WTC11 (cell line): ENCODE results near the gene MCCC1. TPM values are rescaled to one million over a fixed set of nuclear protein-coding genes. Genes with fewer than 3 reads are reported as not detected.

Experiments
- ATAC-seq: fragments of 200-7000 bp; cut with Tn5 transposase; 2 replicates; pipeline ENCODE4 v1.10.0; 2021; ENCODE audit warnings: mild to moderate bottlenecking, moderate library complexity
- CTCF ChIA-PET: fragments of 300-600 bp; sonication (Branson Sonifier 250); formaldehyde crosslinking; loops from one replicate; lab custom pipeline; 2021; ENCODE audit warnings: antibody characterized with exemption; lab: Charles Lee
- POLR2A ChIA-PET: fragments of 350-600 bp; sonication (Branson Sonifier 250); formaldehyde crosslinking; loops from one replicate; lab custom pipeline; 2021; ENCODE audit warnings: antibody characterized with exemption; lab: Charles Lee
- DNase-seq: peaks from one replicate; pipeline ENCODE4 v3.0.0; 2021; ENCODE audit warnings: low spot score
- H3K27ac Mint-ChIP-seq: 2 replicates; pipeline ENCODE4 v1.8.0; 2021; ENCODE audit warnings: mixed read lengths
- H3K27me3 Mint-ChIP-seq: 2 replicates; pipeline ENCODE4 v1.8.0; 2021; ENCODE audit warnings: low read depth, mild to moderate bottlenecking, moderate library complexity, mixed read lengths
- H3K36me3 Mint-ChIP-seq: 2 replicates; pipeline ENCODE4 v1.8.0; 2021; ENCODE audit warnings: mixed read lengths
- H3K4me1 Mint-ChIP-seq: 2 replicates; pipeline ENCODE4 v1.8.0; 2022; ENCODE audit warnings: mixed read lengths
- H3K4me3 Mint-ChIP-seq: 2 replicates; pipeline ENCODE4 v1.8.0; 2021; ENCODE audit warnings: mild to moderate bottlenecking, moderate library complexity, mixed read lengths
- H3K9me3 Mint-ChIP-seq: 2 replicates; pipeline ENCODE4 v1.8.0; 2021; ENCODE audit warnings: mixed read lengths
- ATF1 ChIP-seq: sonication (generic); formaldehyde crosslinking; IDR thresholded peaks from 2 replicates; pipeline ENCODE4 v1.8.1; 2023; ENCODE audit warnings: mild to moderate bottlenecking, moderate library complexity, missing genetic modification reagents
- ATF2 ChIP-seq: sonication (generic); formaldehyde crosslinking; IDR thresholded peaks from 2 replicates; pipeline ENCODE4 v1.8.1; 2022; ENCODE audit warnings: low read depth, missing genetic modification reagents, borderline replicate concordance
- ATF3 ChIP-seq: sonication (generic); formaldehyde crosslinking; conservative IDR thresholded peaks from 2 replicates; pipeline ENCODE4 v1.8.1; 2022; ENCODE audit warnings: mild to moderate bottlenecking, missing genetic modification reagents
- E2F4 ChIP-seq: sonication (generic); formaldehyde crosslinking; IDR thresholded peaks from 2 replicates; pipeline ENCODE4 v1.8.1; 2022; ENCODE audit warnings: low read depth, mild to moderate bottlenecking, moderate library complexity, missing genetic modification reagents, borderline replicate concordance
- EMX1 ChIP-seq: fragments of 250-450 bp; sonication (Bioruptor Pico); IDR thresholded peaks from 2 replicates; pipeline ENCODE4 v1.8.0; 2021; ENCODE audit warnings: mild to moderate bottlenecking
- FOXK1 ChIP-seq: sonication (generic); formaldehyde crosslinking; IDR thresholded peaks from 2 replicates; pipeline ENCODE4 v1.8.0; 2022; ENCODE audit warnings: mild to moderate bottlenecking, moderate library complexity, missing genetic modification reagents
- GRHL2 ChIP-seq: fragments of 250-450 bp; sonication (Bioruptor Pico); IDR thresholded peaks from 2 replicates; pipeline ENCODE4 v1.8.0; 2022; ENCODE audit warnings: mild to moderate bottlenecking, moderate library complexity; ENCODE audit not compliant: insufficient replicate concordance, severe bottlenecking
- IRF1 ChIP-seq: sonication (generic); formaldehyde crosslinking; IDR thresholded peaks from 2 replicates; pipeline ENCODE4 v1.8.0; 2023; ENCODE audit warnings: missing genetic modification reagents
- MYBL2 ChIP-seq: sonication (generic); formaldehyde crosslinking; IDR thresholded peaks from 2 replicates; pipeline ENCODE4 v1.8.1; 2023; ENCODE audit warnings: mild to moderate bottlenecking, moderate library complexity, missing genetic modification reagents
- NFE2L1 ChIP-seq: sonication (generic); formaldehyde crosslinking; IDR thresholded peaks from 2 replicates; pipeline ENCODE4 v1.8.1; 2023; ENCODE audit warnings: missing genetic modification reagents
- NR3C1 ChIP-seq: sonication (generic); formaldehyde crosslinking; conservative IDR thresholded peaks from 2 replicates; pipeline ENCODE4 v1.8.1; 2023; ENCODE audit warnings: low read depth, mild to moderate bottlenecking, missing genetic modification reagents
- PREB ChIP-seq: sonication (generic); formaldehyde crosslinking; IDR thresholded peaks from 2 replicates; pipeline ENCODE4 v1.8.1; 2022; ENCODE audit warnings: mild to moderate bottlenecking, missing genetic modification reagents, moderate library complexity, borderline replicate concordance
- TCF7 ChIP-seq: sonication (generic); formaldehyde crosslinking; IDR thresholded peaks from 2 replicates; pipeline ENCODE4 v1.8.0; 2022; ENCODE audit warnings: mild to moderate bottlenecking, low read depth, missing genetic modification reagents, moderate library complexity
- ZNF317 ChIP-seq: sonication (generic); formaldehyde crosslinking; IDR thresholded peaks from 2 replicates; pipeline ENCODE4 v1.8.1; 2023; ENCODE audit warnings: low read depth, mild to moderate bottlenecking, moderate library complexity, missing genetic modification reagents, borderline replicate concordance
- ZNF416 ChIP-seq: fragments of 250-450 bp; sonication (Bioruptor Pico); IDR thresholded peaks from 2 replicates; pipeline ENCODE4 v1.9.0; 2021; ENCODE audit warnings: mild to moderate bottlenecking, inconsistent platforms
- ZNF425 ChIP-seq: fragments of 250-450 bp; sonication (Bioruptor Pico); conservative IDR thresholded peaks from 2 replicates; pipeline ENCODE4 v1.9.0; 2021; ENCODE audit warnings: mild to moderate bottlenecking
- ZNF532 ChIP-seq: fragments of 250-450 bp; sonication (Bioruptor Pico); IDR thresholded peaks from 2 replicates; pipeline ENCODE4 v1.9.0; 2021; ENCODE audit warnings: mild to moderate bottlenecking, borderline replicate concordance
- total RNA-seq: library from RNA; stranded (reverse); gene quantifications from 3 replicates; pipeline ENCODE4 v1.2.3, GENCODE V29; 2021

Gene MCCC1
- total RNA-seq, 1 experiment from 2014 or later = 19.5 TPM

GRCh38 chr3:183064475-183064874 is 34.8 kb downstream of the MCCC1 start:
- TF ChIP-seq EMX1 (CRISPR knock-in tag) (no peak), IRF1 (CRISPR knock-in tag) (no peak), ZNF317 (no peak), ATF2 (CRISPR knock-in tag) (no peak), E2F4 (CRISPR knock-in tag) (no peak)
- CTCF ChIA-PET = interaction anchor here (1.0 kb wide), 1 partner anchor 21 kb away, joined by 5 read pairs; no protein-coding TSS in a partner anchor
- Mint-ChIP-seq H3K9me3 (peaks cover 17% of the 10 kb centered on the region), H3K36me3 (peaks cover 45% of the 10 kb centered on the region), H3K27ac (no peak overlapping the region), H3K4me1 (peaks cover 7% of the 10 kb centered on the region; the same call in 1 of the 2 replicates), H3K27me3 (no peaks in the 10 kb centered on the region; the same call in 1 of the 2 replicates), H3K4me3 (no peak overlapping the region)
- POLR2A ChIA-PET = no interaction called here
- DNase-seq (peak; percentile 71), ATAC-seq (peak; percentile 92)

GRCh38 chr3:183061391-183062172 is 37.7 kb downstream of the MCCC1 start:
- H3K4me1 Mint-ChIP-seq = peaks cover 7% of the 10 kb centered on the region; the same call in 1 of the 2 replicates
- POLR2A ChIA-PET = no interaction called here
- CTCF ChIA-PET = no interaction called here
- no peak for ATAC-seq
- peaks cover 27% of the 10 kb centered on the region for H3K36me3 Mint-ChIP-seq
- peak overlapping the region; percentile 71; the same call in 1 of the 2 replicates for H3K27ac Mint-ChIP-seq
- H3K27me3 Mint-ChIP-seq = no peaks in the 10 kb centered on the region; the same call in 1 of the 2 replicates
- H3K9me3 Mint-ChIP-seq = peaks cover 2% of the 10 kb centered on the region
- no peak overlapping the region for H3K4me3 Mint-ChIP-seq
- DNase-seq = no peak
- no peak for TF ChIP-seq FOXK1 (CRISPR knock-in tag)
- no peak for TF ChIP-seq E2F4 (CRISPR knock-in tag)
- TF ChIP-seq NFE2L1 (CRISPR knock-in tag) = no peak
- no peak for TF ChIP-seq ATF1 (CRISPR knock-in tag)
- no peak for TF ChIP-seq ZNF416 (CRISPR knock-in tag)
- TF ChIP-seq ZNF425 (CRISPR knock-in tag) = no peak
- no peak for TF ChIP-seq NR3C1 (CRISPR knock-in tag)
- no peak for TF ChIP-seq ATF3
- TF ChIP-seq MYBL2 (CRISPR knock-in tag) = no peak
- TF ChIP-seq GRHL2 (CRISPR knock-in tag) = no peak
- TF ChIP-seq ZNF317 = no peak
- TF ChIP-seq TCF7 (CRISPR knock-in tag) = no peak
- no peak for TF ChIP-seq ZNF532
- TF ChIP-seq PREB = no peak
